GM12878 (cell line): ENCODE data around the gene PLA2G5. TPM values are rescaled to one million over a fixed set of nuclear protein-coding genes. Genes with fewer than 3 reads are reported as not detected.

ENCODE experiments used
- ATAC-seq: fragments of 200-7000 bp; cut with Tn5 transposase; 3 replicates; pipeline ENCODE4 v1.9.1; 2020; ENCODE audit warnings: mild to moderate bottlenecking, moderate library complexity
- BruUV-seq: library from RNA; stranded (reverse); fragments of 400-500 nt; replicated peaks from 2 replicates; lab custom pipeline; 2021; lab: Mats Ljungman, UMichigan
- CTCF ChIA-PET: fragments of 300-600 bp; sonication (Branson Sonifier 250); formaldehyde crosslinking; extraction: SDS; loops from one replicate; lab custom pipeline; 2021; ENCODE audit warnings: inconsistent platforms; lab: Yijun Ruan, JAX
- POLR2A ChIA-PET: fragments of 350-600 bp; formaldehyde crosslinking; extraction: SDS; loops from one replicate; lab custom pipeline; 2021; ENCODE audit warnings: inconsistent platforms; lab: Charles Lee
- RAD21 ChIA-PET: fragments of 300-600 bp; sonication (Branson Sonifier 250); formaldehyde crosslinking; loops from one replicate; lab custom pipeline; 2023; ENCODE audit warnings: antibody characterized with exemption; ENCODE audit not compliant: unreplicated experiment; lab: Charles Lee
- SMC1A ChIA-PET: fragments of 300-600 bp; sonication (Branson Sonifier 250); formaldehyde crosslinking; loops from one replicate; lab custom pipeline; 2023; ENCODE audit not compliant: unreplicated experiment, uncharacterized antibody; lab: Charles Lee
- DNase-seq: peaks from one replicate; pipeline ENCODE4 v3.0.0-alpha.2; 2011; ENCODE audit warnings: low read depth, low spot score
- FAIRE-seq: peaks from 3 replicates; lab custom pipeline; 2011; peaks lifted over from hg19 to GRCh38; lab: Jason Lieb, UNC
- H2AFZ ChIP-seq: 2 replicates; pipeline ENCODE4 v1.6.0; 2011; ENCODE audit warnings: low read depth, low read length, control low read depth; ENCODE audit not compliant: control insufficient read depth
- H3K27ac ChIP-seq: 2 replicates; pipeline ENCODE4 v1.5.1; 2011; ENCODE audit warnings: control low read depth; ENCODE audit not compliant: control insufficient read depth, insufficient read depth
- H3K27me3 ChIP-seq, 2 experiments: replicated peaks in 1 of 2; 2 replicates each; pipeline versions ENCODE4 v1.6.0 to v1.6.1; 2011; ENCODE audit warnings: low read length in 1 of 2; ENCODE audit not compliant: control insufficient read depth in 2 of 2, insufficient read depth in 2 of 2
- H3K36me3 ChIP-seq, 2 experiments: 2 replicates each; pipeline ENCODE4 v1.5.1; 2011; ENCODE audit warnings: low read length in 1 of 2; ENCODE audit not compliant: control insufficient read depth in 2 of 2, insufficient read depth in 2 of 2
- H3K4me1 ChIP-seq: 2 replicates; pipeline ENCODE4 v1.6.1; 2011; ENCODE audit warnings: mild to moderate bottlenecking, low read length, moderate library complexity, mixed read lengths; ENCODE audit not compliant: control insufficient read depth, insufficient read depth
- H3K4me2 ChIP-seq: 2 replicates; pipeline ENCODE4 v1.6.0; 2011; ENCODE audit warnings: control low read depth; ENCODE audit not compliant: control insufficient read depth, insufficient read depth
- H3K4me3 ChIP-seq: fragments of 200-600 bp; sonication (generic); 2 replicates; pipeline ENCODE4 v1.5.1; 2016
- H3K79me2 ChIP-seq: 2 replicates; pipeline ENCODE4 v1.6.0; 2011; ENCODE audit warnings: low read length; ENCODE audit not compliant: control insufficient read depth, insufficient read depth
- H3K9ac ChIP-seq: 2 replicates; pipeline ENCODE4 v1.8.0; 2011; ENCODE audit warnings: low read length, control low read depth, mixed read lengths; ENCODE audit not compliant: control insufficient read depth, insufficient read depth
- H3K9me3 ChIP-seq: replicated peaks from 3 replicates; pipeline ENCODE4 v1.5.1; 2011; ENCODE audit warnings: mild to moderate bottlenecking, low read length; ENCODE audit not compliant: control insufficient read depth, insufficient read depth
- H4K20me1 ChIP-seq: 2 replicates; pipeline ENCODE4 v1.6.0; 2011; ENCODE audit not compliant: control insufficient read depth, insufficient read depth
- E2F8 ChIP-seq: fragments of 450-650 bp; IDR thresholded peaks from 2 replicates; pipeline ENCODE4 v1.6.1; 2018; ENCODE audit warnings: mild to moderate bottlenecking, low read depth, moderate library complexity; ENCODE audit not compliant: partially characterized antibody
- HDAC6 ChIP-seq: fragments of 200-600 bp; sonication (generic); IDR thresholded peaks from one replicate; pipeline ENCODE4 v1.8.0; 2017; ENCODE audit warnings: antibody characterized with exemption; ENCODE audit not compliant: unreplicated experiment
- IRF4 ChIP-seq: IDR thresholded peaks from 2 replicates; pipeline ENCODE4 v1.6.1; 2011; ENCODE audit warnings: low read depth, low read length
- KAT2A ChIP-seq: conservative IDR thresholded peaks from 2 replicates; pipeline ENCODE4 v1.6.1; 2011; ENCODE audit warnings: low read depth, low read length; ENCODE audit not compliant: control insufficient read depth
- LARP7 ChIP-seq: fragments of 450-650 bp; IDR thresholded peaks from 2 replicates; pipeline ENCODE4 v1.6.1; 2017; ENCODE audit warnings: mild to moderate bottlenecking
- NR2C2 ChIP-seq: IDR thresholded peaks from 2 replicates; pipeline ENCODE4 v1.6.1; 2011; ENCODE audit warnings: borderline replicate concordance, low read depth; ENCODE audit not compliant: control insufficient read depth, insufficient read length
- SP1 ChIP-seq: IDR thresholded peaks from one replicate; pipeline ENCODE4 v1.6.1; 2011; ENCODE audit warnings: low read depth, low read length
- SPI1 ChIP-seq: IDR thresholded peaks from 2 replicates; pipeline ENCODE4 v1.6.1; 2011; ENCODE audit warnings: low read depth, mild to moderate bottlenecking, low read length, moderate library complexity, borderline replicate concordance; ENCODE audit not compliant: insufficient read depth
- TAF1 ChIP-seq: IDR thresholded peaks from 2 replicates; pipeline ENCODE4 v1.6.1; 2011; ENCODE audit warnings: mild to moderate bottlenecking, low read depth, low read length, borderline replicate concordance
- ZBTB11 ChIP-seq: fragments of 450-650 bp; formaldehyde crosslinking; IDR thresholded peaks from 2 replicates; pipeline ENCODE4 v1.5.0; 2022; ENCODE audit warnings: mild to moderate bottlenecking, missing genetic modification characterization
- ZNF207 ChIP-seq: fragments of 450-650 bp; IDR thresholded peaks from 2 replicates; pipeline ENCODE4 v1.6.1; 2014; ENCODE audit warnings: antibody characterized with exemption, mild to moderate bottlenecking, borderline replicate concordance
- ZNF622 ChIP-seq: fragments of 450-650 bp; IDR thresholded peaks from 2 replicates; pipeline ENCODE4 v1.6.1; 2017; ENCODE audit warnings: mild to moderate bottlenecking, inconsistent platforms
- ZSCAN29 ChIP-seq: fragments of 450-650 bp; IDR thresholded peaks from 2 replicates; pipeline ENCODE4 v1.6.1; 2017; ENCODE audit warnings: mild to moderate bottlenecking, moderate library complexity
- WGBS: methylation state at CpG from one replicate; pipeline ENCODE4 v1.1.6; 2016; ENCODE audit warnings: low lambda C conversion rate; ENCODE audit not compliant: insufficient replicate concordance, insufficient coverage; ENCODE audit errors: missing lambda C conversion rate; 5-methylcytosine and 5-hydroxymethylcytosine counted together
- in situ Hi-C: fragments of 300-500 bp; cut with MboI; formaldehyde crosslinking; loops from 9 replicates; pipeline ENCODE4 v1.14.3; 2018; ENCODE audit warnings: mixed read lengths
- intact Hi-C: fragments of 100-400 bp; cut with micrococcal nuclease; formaldehyde crosslinking; loops from one replicate; pipeline ENCODE4 v1.14.2; 2022; ENCODE audit not compliant: unreplicated experiment
- polyA plus RNA-seq, 11 experiments: library from polyadenylated mRNA; depleted of rRNA in 4 of 11; unstranded in 6 of 11; stranded (reverse) in 5 of 11; fragments of >200 nt; fragmentation: Nextera tagmentation in 4 of 11; fragmentation: Illumina TruSeq in 1 of 11; extraction: Ambion mirVana in 4 of 11; extraction: Trizol in 1 of 11; gene quantifications; 1 replicate in 1 of 11; 2 replicates in 10 of 11; pipeline versions ENCODE4 v1.2.1 to v1.2.3, GENCODE V29; 2011 to 2016; ENCODE audit warnings: inconsistent platforms in 2 of 11, missing spikeins in 2 of 11, low read depth in 1 of 11
- total RNA-seq, 4 experiments: library from RNA; depleted of rRNA in 3 of 4; stranded (reverse); fragments of >200 nt in 3 of 4; fragmentation: Illumina TruSeq in 1 of 4; extraction: Trizol in 1 of 4; gene quantifications; 2 replicates each; pipeline versions ENCODE4 v1.2.1 to v1.2.3, GENCODE V29; 2013 to 2021

The PLA2G5 gene
- total and polyA plus RNA-seq, 10 of the 15 experiments (the other 5 are each of a cell fraction or from before 2014, with no cell fraction given) = 0.10 to 0.19 (median 0.17) TPM; not detected in 7

GRCh38 chr1:20124456-20125057, 54.6 kb downstream of the PLA2G5 start:
- 65% methylated on average over 7 of the region's 7 CpGs for WGBS
- H4K20me1 ChIP-seq = no peaks in the 10 kb centered on the region
- peaks cover 2% of the 10 kb centered on the region; the same call in 1 of the 3 replicates for H3K9me3 ChIP-seq
- in situ Hi-C loops = no loop called here
- peaks cover 49% of the 10 kb centered on the region for H3K4me1 ChIP-seq
- no peaks in the 10 kb centered on the region for H3K79me2 ChIP-seq
- intact Hi-C loops = no loop called here
- SMC1A ChIA-PET = interaction anchor here (0.7 to 3.6 kb wide), 7 partner anchors 10 to 332 kb away, joined by 3 to 18 read pairs (median 5); no protein-coding TSS in a partner anchor
- CTCF ChIA-PET = interaction anchor here (0.6 to 3.3 kb wide), 6 partner anchors 10 to 471 kb away, joined by 3 to 17 read pairs (median 6); no protein-coding TSS in a partner anchor
- no peaks in the 10 kb centered on the region for H3K27me3 ChIP-seq
- H3K4me3 ChIP-seq = no peak overlapping the region
- no peak for DNase-seq
- H3K27ac ChIP-seq = peak overlapping the region; percentile 33
- H3K9ac ChIP-seq = no peak overlapping the region
- POLR2A ChIA-PET = interaction anchor here (1.1 to 3.0 kb wide), 2 partner anchors 27 to 45 kb away, joined by 4 to 11 read pairs; no protein-coding TSS in a partner anchor
- no peak overlapping the region; the same call in 1 of the 2 replicates for H2AFZ ChIP-seq
- RAD21 ChIA-PET = interaction anchor here (1.0 to 4.8 kb wide), 4 partner anchors 27 to 69 kb away, joined by 3 to 28 read pairs (median 12); no protein-coding TSS in a partner anchor
- FAIRE-seq = no peak
- H3K4me2 ChIP-seq = 0 out of 2 replicates have a peak overlapping the region, but pooled peaks have one; percentile 13
- H3K36me3 ChIP-seq = no peaks in the 10 kb centered on the region
- BruUV-seq = no TSS peak
- ATAC-seq = peak; percentile 75
- no peak for TF ChIP-seq ZSCAN29
- no peak for TF ChIP-seq ZBTB11 (CRISPR knock-in tag)
- TF ChIP-seq HDAC6 = no peak
- TF ChIP-seq KAT2A = no peak
- no peak for TF ChIP-seq ZNF207
- TF ChIP-seq IRF4 = 0 out of 2 replicates have a peak, but pooled peaks have one; percentile 25
- no peak for TF ChIP-seq SP1
- no peak for TF ChIP-seq LARP7
- no peak for TF ChIP-seq TAF1
- no peak for TF ChIP-seq NR2C2
- TF ChIP-seq SPI1 = no peak; the same call in 1 of the 2 replicates
- TF ChIP-seq ZNF622 = no peak
- TF ChIP-seq E2F8 = no peak
